DMS114 treated with DMSO at 0.1 percent for 48 hours (cell line): ENCODE data around the gene LAMC1.
"Not testable (repeated sequence)": the region's sequence is repeated elsewhere in the genome, so short reads cannot be mapped to it uniquely, and the experiment has no call there.

ENCODE experiments used
- DNase-seq: peaks from one replicate; lab custom pipeline; 2025; ENCODE audit not compliant: unreplicated experiment; lab: John Stamatoyannopoulos, UW

The LAMC1 gene

DNA sequence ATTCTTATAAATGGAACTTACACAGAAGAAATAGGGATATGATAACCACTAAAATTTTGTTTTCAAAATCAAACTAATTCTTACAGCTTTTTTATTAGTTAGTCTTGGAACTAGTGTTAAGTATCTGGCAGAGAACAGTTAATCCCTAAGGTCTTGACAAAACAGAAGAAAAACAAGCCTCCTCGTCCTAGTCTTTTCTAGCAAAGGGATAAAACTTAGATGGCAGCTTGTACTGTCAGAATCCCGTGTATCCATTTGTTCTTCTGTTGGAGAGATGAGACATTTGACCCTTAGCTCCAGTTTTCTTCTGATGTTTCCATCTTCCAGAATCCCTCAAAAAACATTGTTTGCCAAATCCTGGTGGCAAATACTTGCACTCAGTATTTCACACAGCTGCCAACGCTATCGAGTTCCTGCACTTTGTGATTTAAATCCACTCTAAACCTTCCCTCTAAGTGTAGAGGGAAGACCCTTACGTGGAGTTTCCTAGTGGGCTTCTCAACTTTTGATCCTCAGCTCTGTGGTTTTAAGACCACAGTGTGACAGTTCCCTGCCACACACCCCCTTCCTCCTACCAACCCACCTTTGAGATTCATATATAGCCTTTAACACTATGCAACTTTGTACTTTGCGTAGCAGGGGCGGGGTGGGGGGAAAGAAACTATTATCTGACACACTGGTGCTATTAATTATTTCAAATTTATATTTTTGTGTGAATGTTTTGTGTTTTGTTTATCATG lies 120.5 kb downstream of the LAMC1 start:
- DNase-seq = no peak

DNA sequence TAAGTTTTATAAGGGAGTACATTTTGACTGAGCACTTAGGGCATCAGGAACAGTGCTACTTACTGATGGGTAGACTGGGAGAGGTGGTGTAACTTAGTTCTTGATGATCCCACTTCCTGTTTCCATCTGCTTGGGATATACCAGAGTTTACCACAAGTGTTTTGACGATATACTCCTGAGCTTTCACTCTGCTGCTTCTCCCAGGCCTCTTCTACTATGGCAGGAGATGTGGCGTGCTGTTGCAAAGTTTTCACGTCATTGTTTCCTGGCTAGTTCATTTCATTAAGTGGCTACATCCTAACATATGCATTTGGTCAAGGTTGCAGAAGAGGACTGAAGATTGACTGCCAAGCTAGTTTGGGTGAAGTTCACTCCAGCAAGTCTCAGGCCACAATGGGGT lies 121.5 kb downstream of the LAMC1 start:
- no peak for DNase-seq

DNA sequence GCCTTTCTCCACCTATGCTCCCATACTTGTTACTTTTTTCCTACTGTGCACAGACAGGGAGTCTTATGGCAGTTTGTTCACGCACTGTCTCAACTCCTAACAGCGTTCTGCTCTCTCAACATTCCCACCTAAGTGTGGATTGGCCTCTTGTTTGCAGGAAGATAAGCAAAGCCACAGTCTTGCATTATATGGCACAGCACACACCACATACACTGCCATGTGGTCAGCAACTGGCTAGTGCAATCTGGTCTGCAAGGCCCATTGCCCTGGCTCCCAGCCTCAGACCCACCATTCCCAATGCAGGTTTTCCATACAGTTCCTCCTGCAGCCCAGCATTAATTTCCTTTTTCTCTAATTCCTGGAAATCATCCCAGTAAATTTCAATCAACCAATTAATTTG lies 124.5 kb downstream of the LAMC1 start:
- DNase-seq = no peak

DNA sequence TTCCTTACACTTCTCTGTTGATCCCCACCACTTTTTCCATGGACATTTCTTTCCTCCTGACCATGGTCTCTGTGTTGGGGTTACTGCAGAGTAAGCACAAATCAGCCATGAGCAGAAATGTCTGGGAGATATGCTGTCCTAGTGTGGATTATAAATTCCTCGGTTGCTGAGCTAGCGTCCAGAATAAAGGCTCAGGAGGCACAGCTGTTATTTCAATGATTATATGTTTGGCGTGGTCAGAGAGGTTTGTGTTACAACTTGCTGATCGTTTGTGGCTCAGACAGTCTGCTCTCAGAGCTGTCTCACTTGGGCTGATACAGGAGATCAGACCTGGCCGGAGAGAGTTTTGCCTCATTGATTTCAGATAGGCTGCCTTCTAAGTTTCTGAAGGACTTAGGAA lies 125.4 kb downstream of the LAMC1 start:
- no peak for DNase-seq

DNA sequence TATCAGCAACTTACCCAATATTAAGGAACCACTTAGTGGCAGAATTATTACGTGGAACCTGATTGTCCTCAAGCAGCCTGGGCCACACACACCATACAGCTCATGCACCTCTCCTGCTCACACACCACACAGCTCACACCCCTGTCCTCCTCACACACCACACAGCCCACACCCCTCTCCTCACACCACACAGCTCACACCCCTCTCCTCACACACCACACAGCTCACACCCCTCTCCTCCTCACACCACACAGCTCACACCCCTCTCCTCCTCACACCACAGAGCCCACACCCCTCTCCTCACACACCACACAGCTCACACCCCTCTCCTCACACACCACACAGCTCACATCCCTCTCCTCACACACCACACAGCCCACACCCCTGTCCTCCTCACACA lies 126.1 kb downstream of the LAMC1 start:
- DNase-seq = no peak

DNA sequence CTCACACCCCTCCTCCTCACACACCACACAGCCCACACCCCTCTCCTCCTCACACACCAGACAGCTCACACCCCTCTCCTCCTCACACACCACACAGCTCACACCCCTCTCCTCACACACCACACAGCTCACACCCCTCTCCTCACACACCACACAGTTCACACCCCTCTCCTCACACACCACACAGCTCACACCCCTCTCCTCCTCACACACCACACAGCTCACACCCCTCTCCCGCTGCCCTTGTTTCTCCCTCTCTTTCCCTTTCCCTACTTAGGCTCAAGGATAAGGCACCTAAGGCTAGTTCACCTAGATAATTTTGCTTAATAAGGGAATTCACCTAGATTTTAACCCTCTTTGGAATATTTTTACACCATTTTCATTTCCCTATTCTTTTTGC lies 126.8 kb downstream of the LAMC1 start:
- not testable (repeated sequence) for DNase-seq

DNA sequence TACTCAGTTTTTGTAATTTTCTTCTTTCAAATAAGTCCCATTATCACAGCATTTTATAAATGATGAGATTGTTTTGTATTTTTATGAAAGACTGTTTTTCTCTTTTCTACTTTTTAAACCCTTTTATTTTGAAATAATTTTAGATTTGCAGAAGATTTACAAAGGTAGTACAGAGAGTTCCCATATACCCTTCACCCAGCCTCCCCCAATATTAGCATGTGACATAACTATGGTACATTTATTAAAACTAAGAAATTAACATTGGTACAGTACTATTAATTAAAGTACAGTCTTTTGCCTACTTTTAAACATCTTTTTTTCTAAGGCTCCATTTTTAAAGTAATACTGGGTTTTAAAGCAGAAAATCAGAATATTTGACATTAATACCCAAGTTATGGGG lies 127.2 kb downstream of the LAMC1 start:
- DNase-seq = no peak

DNA sequence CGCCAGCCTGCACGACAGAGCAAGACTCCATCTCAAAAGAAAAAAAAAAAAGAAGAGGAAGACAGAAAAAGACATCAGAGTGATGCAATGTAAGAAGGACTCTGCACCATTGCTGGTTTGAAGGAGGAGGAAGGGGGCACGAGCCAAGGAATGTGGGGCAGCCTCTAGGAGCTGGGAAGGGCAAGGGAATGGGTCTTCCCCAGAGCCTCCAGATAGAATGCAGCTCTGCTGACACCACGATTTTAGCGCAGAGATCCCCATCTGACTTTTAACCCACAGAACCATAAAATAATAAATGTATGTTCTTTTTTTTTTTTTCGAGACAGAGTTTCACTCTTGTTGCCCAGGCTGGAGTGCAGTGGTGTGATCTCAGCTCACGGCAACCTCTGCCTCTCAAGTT lies 129.0 kb downstream of the LAMC1 start:
- DNase-seq = no peak

DNA sequence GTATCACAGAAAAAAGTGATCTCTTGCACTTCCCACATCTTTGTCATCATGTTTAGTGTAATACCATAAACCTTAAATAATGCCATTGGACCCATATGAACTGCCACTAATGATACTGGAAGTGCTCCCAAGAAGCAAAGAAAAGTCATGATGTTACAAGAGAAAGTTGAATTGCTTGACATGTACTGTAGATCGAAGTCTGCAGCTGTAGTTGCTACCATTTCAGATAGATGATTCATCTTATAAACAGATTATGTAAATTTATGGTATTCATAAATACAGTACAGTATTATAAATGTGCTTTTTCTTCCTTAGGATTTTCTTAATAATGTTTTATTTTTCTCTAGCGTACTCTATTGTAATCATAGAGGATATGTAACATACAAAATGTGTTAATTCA lies 132.7 kb downstream of the LAMC1 start:
- DNase-seq = no peak

DNA sequence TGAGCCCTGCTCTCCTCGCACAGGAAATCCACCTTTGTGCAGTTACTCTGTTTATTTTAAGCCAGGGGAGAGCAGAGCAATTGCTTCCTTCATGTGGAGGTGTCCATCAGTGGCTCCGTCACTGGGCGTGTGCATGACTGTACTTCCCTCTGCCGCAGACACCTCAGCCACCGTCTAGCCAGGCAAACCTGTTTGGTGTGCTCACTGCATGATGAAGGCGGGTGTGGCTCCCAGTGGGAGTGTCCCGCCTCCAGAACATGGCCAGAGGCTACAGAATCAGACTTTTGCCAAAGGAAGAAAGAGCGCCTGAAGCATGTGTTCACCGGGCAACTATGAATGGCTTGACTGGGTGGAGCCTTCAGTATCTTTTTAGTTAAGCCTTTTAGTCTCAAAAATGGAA lies 136.7 kb downstream of the LAMC1 start:
- no peak for DNase-seq

DNA sequence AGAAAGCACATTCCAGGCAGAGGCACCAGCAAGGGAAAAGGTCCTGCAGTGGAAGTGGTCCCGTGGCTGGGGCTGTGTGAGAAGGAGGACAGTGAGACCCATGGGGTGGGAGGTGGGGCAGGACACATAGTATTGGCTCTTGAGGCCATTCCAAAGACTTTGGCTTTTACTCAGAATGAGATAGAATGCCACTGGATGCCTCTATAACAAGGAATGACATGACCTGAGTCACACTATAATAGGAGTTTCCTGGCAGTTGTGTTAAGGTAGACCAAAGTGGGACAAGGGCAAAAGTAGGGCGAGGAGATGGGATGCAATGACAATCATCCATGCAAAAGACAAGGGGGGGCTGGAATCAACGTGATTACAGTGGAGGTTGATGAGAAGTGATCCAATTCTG lies 138.2 kb downstream of the LAMC1 start:
- DNase-seq = no peak

DNA sequence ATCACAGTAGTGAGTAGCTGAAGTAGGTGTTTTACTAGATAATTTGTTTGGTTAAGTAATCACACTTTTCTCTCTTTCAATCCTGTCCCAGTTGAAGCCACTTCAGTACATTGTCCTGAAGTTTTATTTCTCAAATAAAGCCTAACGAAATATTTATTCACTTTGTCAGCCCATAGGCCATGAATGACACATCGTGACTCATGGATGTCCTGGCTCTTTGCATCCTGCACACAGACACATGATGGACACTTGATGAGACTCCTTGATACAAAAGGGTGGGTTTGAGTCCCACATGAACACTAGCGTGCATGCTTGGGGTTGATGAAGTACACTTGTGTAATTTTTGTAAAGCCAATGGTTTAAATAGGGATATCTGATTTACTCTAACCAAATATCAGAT lies 140.1 kb downstream of the LAMC1 start:
- DNase-seq = no peak

DNA sequence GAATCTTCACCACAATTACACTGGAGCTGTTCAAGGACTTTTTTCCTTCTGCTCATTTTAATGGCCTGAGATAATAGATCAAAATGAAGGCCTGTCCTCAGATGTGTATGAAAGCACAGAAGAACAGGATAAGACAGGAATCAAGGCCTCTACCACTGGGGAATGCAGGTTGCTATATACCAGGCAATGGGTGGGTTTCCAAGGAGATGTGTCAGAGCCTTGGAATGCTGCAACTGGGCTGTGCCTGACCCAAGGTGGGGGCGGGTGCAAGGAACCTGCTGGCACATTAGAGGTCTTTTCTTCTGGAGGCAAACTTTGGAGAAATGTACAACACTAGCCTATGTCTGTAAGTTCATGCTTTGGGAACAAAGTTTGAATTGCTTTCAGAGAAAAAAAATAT lies 141.1 kb downstream of the LAMC1 start:
- DNase-seq = no peak

DNA sequence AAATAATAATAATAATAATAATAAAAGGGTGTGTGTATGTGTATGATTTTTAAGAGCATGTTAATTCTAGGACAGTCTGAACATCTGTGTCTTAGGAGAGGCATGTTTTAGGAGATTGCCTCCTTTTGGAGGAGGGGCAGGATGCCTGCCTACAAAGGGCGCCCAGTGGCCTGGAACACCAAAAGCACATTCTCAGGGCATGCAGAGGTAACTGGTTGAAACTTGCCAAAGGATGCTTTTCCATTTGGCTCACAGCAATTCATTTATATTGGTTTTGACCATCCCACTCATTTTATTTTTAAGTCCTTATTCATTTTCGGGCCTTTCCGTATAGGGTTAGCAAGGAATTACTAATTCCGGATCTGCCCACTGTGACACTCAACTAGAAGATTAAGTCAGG lies 141.7 kb downstream of the LAMC1 start:
- no peak for DNase-seq

DNA sequence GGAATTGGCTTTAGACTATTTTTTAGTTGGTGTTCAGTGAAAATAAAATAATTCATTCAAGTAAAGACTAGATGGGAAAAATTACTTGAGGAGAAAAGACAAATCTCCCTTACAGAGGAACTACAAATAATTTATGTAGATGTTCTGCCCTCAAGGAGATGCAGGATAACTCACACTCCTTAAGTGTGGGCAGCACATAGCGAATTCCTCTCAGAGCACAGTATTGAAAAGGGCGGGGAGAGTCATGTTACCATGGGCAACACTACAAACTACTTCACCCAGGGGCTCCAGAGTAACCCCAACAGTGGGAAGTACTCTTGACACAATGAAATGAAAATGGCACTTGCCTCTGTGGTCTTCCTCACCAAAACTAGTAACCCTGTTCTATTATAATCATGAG lies 142.2 kb downstream of the LAMC1 start:
- DNase-seq = no peak

DNA sequence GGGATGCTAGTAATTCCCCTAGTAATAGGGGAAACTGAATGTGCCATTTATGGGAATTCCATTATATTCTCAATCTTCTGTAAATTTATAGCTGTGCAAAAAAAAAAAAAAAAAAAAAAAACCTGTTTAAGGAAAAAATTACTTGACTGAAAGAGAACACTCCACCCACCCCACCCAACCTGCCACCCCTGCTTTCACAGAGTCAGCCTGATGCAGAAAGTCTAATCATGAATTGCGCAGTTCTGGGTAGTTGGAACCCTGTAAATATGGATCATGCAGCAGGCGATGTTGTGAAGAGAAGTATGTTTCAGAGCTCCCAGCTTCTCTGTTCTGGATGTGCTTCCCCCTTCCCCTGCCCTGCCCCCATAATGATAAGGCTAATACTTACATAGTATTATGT lies 143.2 kb downstream of the LAMC1 start:
- no peak for DNase-seq

DNA sequence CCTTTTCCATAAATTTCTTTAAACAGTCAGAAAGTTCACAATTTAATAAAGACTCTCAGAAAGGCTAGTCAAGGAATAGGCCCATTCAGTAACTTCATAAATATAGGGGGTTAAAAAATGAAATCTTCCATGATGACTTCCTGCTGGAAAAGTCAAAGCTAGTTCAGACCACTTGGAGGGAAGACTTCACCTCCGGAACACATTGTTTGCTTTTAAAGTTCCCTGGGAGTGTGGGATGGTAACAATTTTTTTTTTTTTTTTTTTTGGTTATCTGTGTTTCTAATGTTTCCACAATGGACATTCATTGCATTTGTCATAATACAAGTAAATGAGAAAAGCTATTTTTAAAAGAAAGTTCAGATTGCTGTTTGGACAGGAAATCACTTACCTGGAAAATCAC lies 144.5 kb downstream of the LAMC1 start:
- DNase-seq = no peak

DNA sequence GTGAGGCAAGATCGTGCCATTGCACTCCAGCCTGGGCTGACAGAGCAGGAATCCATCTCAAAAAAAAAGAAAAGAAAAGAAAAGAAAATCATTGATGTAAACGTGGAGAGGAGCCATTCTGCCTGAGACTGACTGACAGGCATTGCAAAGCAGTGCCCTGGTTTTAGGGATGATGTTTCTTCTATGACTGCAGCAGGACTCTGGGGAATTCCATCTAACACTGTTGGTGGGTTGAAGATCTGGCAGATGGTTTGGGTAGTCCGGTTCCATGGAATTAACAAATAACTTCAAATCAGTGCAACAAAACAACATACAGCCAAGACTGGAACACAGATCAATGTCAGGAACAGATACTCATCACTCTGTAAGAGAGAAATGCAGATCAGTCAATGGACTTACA lies 145.1 kb downstream of the LAMC1 start:
- no peak for DNase-seq

DNA sequence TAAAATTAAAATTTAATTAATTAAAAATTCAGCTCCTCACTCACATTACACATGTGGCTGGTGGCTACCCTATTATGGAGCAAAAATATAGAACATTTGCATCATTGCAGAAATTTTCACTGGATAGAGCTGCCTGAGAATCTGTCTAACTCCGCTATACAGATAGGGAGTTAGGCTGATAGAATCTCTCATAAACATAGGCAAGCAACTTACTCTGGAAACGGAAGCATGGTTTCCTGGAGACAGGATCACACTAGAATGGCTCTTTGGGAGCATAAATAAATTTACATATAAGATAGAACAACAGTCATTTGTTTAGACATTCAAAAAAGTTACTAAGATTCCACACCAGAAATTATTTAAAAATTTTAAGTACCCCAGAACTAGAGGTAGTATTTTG lies 150.6 kb downstream of the LAMC1 start:
- DNase-seq = no peak

DNA sequence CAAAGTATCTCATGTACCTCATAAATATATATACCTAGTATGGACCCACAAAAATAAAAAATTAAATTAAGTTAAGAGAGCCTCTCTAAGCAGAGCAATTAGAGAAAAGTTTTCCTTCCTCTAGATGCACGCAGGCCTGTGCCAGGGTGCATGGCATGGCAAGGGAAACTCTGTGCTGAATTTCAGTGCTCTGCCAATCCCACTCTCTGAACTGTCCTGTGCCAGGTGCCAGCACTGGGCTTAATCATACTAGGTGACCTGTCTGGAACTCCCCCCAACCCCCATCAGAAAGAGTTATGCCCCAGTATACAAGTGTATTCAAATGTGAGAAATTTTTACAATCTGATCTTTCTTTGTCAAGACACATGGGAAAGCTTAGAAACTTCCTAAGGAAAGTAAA lies 152.4 kb downstream of the LAMC1 start:
- no peak for DNase-seq

DNA sequence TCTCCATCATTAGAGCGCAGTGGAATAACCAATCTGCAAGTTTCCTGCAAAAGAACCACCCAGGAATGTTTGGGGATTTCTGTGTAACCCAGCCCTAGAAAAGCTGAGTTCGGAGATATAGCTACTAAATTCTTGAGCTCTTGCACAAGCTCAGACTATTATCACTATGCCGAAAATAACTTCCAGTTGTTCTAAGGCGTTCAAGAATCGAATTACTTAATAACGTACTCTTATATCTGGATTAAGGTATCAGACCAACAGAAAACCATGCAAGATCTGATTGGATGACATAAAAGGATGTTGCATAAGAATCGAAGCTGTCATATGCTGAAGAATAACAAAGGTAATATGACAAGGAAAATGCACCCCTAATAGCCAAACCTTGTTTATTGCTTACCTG lies 155.3 kb downstream of the LAMC1 start:
- no peak for DNase-seq

DNA sequence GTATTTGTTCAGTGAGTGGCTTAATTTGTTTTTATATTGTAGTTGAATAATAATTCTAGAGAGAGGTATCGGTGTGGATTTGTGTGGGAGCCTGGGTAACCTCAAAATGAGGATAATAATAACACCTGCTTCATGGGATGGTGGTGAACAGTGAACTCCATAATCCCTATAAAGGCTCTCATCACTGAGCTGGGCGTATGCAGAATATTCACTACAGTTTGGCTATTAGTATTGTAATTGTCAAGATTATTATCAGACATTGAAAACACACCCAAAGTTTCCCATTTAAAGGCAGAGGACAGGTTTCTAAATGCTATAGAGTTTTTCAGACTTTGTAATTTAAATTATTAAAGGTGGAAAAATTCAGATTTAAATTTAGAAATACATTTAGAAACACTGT lies 155.8 kb downstream of the LAMC1 start:
- DNase-seq = no peak

DNA sequence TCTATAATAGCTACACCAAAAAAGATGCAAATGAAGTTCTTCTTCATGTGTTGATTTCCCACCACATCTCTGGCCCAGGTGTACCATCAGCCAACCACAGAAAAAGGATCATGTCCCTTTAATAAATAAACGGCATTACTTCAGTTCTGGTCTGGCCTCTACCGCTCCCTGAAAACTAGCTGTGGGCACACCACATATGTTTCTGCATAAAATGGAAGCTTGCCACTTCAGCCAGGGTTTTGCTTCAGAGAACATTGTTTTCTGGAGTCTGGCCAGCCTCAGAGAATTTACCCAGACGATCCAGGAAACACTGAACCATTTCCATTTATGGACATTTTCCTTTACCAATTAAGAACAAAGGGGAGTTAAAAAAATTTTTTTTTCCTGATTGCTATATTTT lies 157.0 kb downstream of the LAMC1 start:
- no peak for DNase-seq

DNA sequence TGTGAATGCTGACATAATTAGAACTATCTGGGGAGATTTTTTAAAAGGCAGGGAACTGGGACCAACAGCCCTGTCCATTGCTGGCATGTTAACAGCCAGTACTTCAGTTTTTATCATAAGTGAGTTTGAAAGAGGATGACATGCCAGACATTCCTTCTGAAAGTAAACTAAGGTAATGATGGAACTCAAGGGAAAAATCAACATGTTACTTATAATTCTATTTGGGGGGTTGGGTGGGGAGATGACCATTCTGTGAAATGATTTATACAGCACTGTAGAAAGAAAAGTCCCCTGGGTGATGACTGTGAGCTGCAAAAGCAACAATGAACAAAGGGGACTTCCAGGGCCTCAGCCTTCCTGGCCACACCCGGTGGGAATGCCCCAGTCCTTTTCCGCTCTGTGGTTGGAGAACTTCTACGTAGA lies 157.4 kb downstream of the LAMC1 start:
- no peak for DNase-seq
